ENCODE results near the gene CFAP57. TPM values are rescaled to one million over a fixed set of nuclear protein-coding genes. Genes with fewer than 3 reads are reported as not detected.
"Not testable (repeated sequence)": the region's sequence is repeated elsewhere in the genome, so short reads cannot be mapped to it uniquely, and the experiment has no call there.

Gene CFAP57
- total RNA-seq, 1 donor from 2014 or later = 0.27 TPM

DNA sequence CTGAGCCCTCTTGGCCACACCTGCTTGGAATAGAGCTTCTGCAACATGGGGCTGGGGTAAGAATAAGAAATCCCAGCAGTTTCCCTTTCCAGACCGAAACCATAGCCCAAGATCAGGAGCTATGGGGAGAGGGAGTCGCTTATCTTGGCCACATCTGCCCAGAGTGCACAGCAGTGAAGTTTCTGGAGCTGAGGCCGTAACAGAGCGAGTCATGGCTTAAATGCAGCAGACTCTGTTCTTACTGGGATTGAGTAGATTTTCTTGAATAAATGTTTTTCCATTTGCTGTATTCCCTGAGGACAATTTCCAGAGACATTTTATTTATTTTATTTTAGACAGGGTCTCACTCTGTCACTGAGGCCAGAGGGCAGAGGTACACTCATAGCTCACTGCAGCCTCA, 33.5 kb downstream of the CFAP57 start:
- peaks cover 10% of the 10 kb centered on the region for H3K9me3 Mint-ChIP-seq
- H3K36me3 Mint-ChIP-seq = peaks cover 9% of the 10 kb centered on the region
- H3K4me3 Mint-ChIP-seq = no peak overlapping the region
- peak overlapping the region; percentile 100 for H3K27ac Mint-ChIP-seq
- H3K27me3 Mint-ChIP-seq (ENCODE audit: low read depth) = no peaks in the 10 kb centered on the region
- peaks cover 27% of the 10 kb centered on the region for H3K4me1 Mint-ChIP-seq
- no peak for DNase-seq (ENCODE audit: low spot score in 2 of 2, unreplicated experiment in 2 of 2)
- TF ChIP-seq, protein P1, sequence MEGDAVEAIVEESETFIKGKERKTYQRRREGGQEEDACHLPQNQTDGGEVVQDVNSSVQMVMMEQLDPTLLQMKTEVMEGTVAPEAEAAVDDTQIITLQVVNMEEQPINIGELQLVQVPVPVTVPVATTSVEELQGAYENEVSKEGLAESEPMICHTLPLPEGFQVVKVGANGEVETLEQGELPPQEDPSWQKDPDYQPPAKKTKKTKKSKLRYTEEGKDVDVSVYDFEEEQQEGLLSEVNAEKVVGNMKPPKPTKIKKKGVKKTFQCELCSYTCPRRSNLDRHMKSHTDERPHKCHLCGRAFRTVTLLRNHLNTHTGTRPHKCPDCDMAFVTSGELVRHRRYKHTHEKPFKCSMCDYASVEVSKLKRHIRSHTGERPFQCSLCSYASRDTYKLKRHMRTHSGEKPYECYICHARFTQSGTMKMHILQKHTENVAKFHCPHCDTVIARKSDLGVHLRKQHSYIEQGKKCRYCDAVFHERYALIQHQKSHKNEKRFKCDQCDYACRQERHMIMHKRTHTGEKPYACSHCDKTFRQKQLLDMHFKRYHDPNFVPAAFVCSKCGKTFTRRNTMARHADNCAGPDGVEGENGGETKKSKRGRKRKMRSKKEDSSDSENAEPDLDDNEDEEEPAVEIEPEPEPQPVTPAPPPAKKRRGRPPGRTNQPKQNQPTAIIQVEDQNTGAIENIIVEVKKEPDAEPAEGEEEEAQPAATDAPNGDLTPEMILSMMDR (IDR thresholded peaks at IDR 0.05; ENCODE audit: unreplicated experiment) = no peak

DNA sequence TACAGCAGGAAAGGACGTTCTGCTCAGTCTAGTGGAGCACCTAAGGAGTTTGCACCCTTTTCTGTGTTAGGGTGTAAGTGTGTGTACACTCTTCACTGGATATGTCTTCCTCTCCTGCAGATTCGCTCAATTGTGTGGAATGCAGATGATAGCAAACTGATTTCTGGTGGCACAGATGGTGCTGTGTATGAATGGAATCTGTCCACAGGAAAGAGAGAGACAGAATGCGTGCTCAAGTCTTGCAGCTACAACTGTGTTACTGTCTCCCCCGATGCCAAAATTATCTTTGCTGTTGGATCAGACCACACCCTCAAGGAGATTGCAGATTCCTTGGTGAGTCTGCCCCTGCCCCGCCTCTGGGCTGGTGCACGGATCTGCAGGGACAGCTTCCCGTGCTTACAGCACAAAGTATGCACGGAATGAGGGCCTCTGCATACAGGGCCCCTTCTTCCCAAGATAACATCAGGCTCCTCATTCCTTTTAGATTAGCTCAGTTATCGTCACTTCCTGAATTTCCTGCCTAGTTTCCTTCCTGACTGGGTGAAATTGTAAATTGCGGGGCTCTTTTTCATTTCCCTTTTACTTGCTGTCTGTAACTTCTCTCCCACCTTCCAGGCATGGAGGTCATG, 34.6 kb downstream of the CFAP57 start:
- Mint-ChIP-seq H3K9me3 (peaks cover 10% of the 10 kb centered on the region), H3K4me3 (peak overlapping the region; percentile 44), H3K27me3 (ENCODE audit: low read depth) (no peaks in the 10 kb centered on the region), H3K27ac (peak overlapping the region; percentile 100), H3K4me1 (peaks cover 27% of the 10 kb centered on the region), H3K36me3 (peaks cover 9% of the 10 kb centered on the region)
- DNase-seq (ENCODE audit: low spot score in 2 of 2, unreplicated experiment in 2 of 2) = peak; percentile 71 to 72
- TF ChIP-seq, protein P1 (IDR thresholded peaks at IDR 0.05; ENCODE audit: unreplicated experiment) = no peak

GRCh38 chr1:43207229-43207853, 35.2 kb downstream of the CFAP57 start:
- TF ChIP-seq, protein P1 (IDR thresholded peaks at IDR 0.05; ENCODE audit: unreplicated experiment) = no peak
- H3K9me3 Mint-ChIP-seq = peaks cover 10% of the 10 kb centered on the region
- peak overlapping the region; percentile 100 for H3K27ac Mint-ChIP-seq
- DNase-seq (ENCODE audit: low spot score in 2 of 2, unreplicated experiment in 2 of 2) = no peak
- H3K4me3 Mint-ChIP-seq = peak overlapping the region; percentile 44
- H3K4me1 Mint-ChIP-seq = peaks cover 27% of the 10 kb centered on the region
- H3K36me3 Mint-ChIP-seq = peaks cover 9% of the 10 kb centered on the region
- H3K27me3 Mint-ChIP-seq (ENCODE audit: low read depth) = no peaks in the 10 kb centered on the region

DNA sequence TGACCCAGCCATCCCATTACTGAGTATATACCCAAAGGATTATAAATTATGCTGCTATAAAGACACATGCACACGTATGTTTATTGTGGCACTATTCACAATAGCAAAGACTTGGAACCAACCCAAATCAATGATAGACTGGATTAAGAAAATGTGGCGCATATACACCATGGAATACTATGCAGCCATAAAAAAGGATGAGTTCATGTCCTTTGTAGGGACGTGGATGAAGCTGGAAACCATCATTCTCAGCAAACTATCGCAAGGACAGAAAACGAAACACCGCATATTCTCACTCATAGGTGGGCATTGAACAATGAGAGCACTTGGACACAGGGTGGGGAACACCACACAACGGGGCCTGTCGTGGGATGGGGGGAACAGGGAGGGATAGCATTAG, 36.1 kb downstream of the CFAP57 start:
- Mint-ChIP-seq H3K4me1 (peaks cover 27% of the 10 kb centered on the region), H3K9me3 (peaks cover 12% of the 10 kb centered on the region)
- H3K27ac Mint-ChIP-seq; H3K4me3 Mint-ChIP-seq; DNase-seq (ENCODE audit: low spot score in 2 of 2, unreplicated experiment in 2 of 2); H3K36me3 Mint-ChIP-seq; H3K27me3 Mint-ChIP-seq (ENCODE audit: low read depth): not testable (repeated sequence)

- H3K36me3 Mint-ChIP-seq = peaks cover 9% of the 10 kb centered on the region
- TF ChIP-seq, protein P1 (IDR thresholded peaks at IDR 0.05; ENCODE audit: unreplicated experiment) = no peak
- no peak overlapping the region for H3K27ac Mint-ChIP-seq
- H3K9me3 Mint-ChIP-seq = peaks cover 14% of the 10 kb centered on the region
- H3K4me1 Mint-ChIP-seq = no peaks in the 10 kb centered on the region
- no peak overlapping the region for H3K4me3 Mint-ChIP-seq
- no peaks in the 10 kb centered on the region for H3K27me3 Mint-ChIP-seq (ENCODE audit: low read depth)
- peak in 1 of 2 experiments; percentile 24 for DNase-seq (ENCODE audit: low spot score in 2 of 2, unreplicated experiment in 2 of 2)
Measured at GRCh38 chr1:43214501-43215444, 42.6 kb downstream of the CFAP57 start.

Measured in mesothelial cell of epicardium (in vitro differentiated cells).